IMR-90 (cell line): Measurements from ENCODE around the gene CEP162. TPM values are rescaled to one million over a fixed set of nuclear protein-coding genes. Genes with fewer than 3 reads are reported as not detected.

ENCODE experiments used
- ATAC-seq: fragments of 200-7000 bp; cut with Tn5 transposase; 2 replicates; pipeline ENCODE4 v1.9.1; 2020; ENCODE audit warnings: low read depth, mild to moderate bottlenecking, moderate library complexity
- BruUV-seq: library from RNA; stranded (reverse); fragments of 400-500 nt; replicated peaks from 2 replicates; lab custom pipeline; 2021; lab: Mats Ljungman, UMichigan
- CTCF ChIA-PET: fragments of 300-600 bp; formaldehyde crosslinking; extraction: SDS; loops from one replicate; lab custom pipeline; 2021; ENCODE audit warnings: antibody characterized with exemption; lab: Yijun Ruan, JAX
- POLR2A ChIA-PET: fragments of 300-600 bp; sonication (Branson Sonifier 250); formaldehyde crosslinking; loops from one replicate; lab custom pipeline; 2022; ENCODE audit warnings: antibody characterized with exemption; ENCODE audit not compliant: unreplicated experiment; lab: Charles Lee
- DNase-seq: peaks from one replicate; pipeline ENCODE4 v3.0.0; 2013
- H2AFZ ChIP-seq: replicated peaks from 2 replicates; pipeline ENCODE3; 2013; ENCODE audit warnings: low read length, mild to moderate bottlenecking; ENCODE audit not compliant: poor library complexity
- H2AK5ac ChIP-seq: 2 replicates; pipeline ENCODE4 v1.6.1; 2013; ENCODE audit warnings: low read depth, low read length, inconsistent platforms
- H2AK9ac ChIP-seq: replicated peaks from 2 replicates; pipeline ENCODE3; 2013; ENCODE audit warnings: mild to moderate bottlenecking, low read depth, low read length, moderate library complexity; ENCODE audit not compliant: poor library complexity
- H2BK120ac ChIP-seq: 2 replicates; pipeline ENCODE4 v1.6.1; 2013; ENCODE audit warnings: low read depth, low read length, inconsistent platforms
- H2BK15ac ChIP-seq: 3 replicates; pipeline ENCODE4 v1.6.1; 2013; ENCODE audit warnings: low read depth, low read length, inconsistent platforms
- H2BK20ac ChIP-seq: 2 replicates; pipeline ENCODE4 v1.6.1; 2013; ENCODE audit warnings: low read depth, mild to moderate bottlenecking, inconsistent platforms, low read length, moderate library complexity
- H2BK5ac ChIP-seq: 2 replicates; pipeline ENCODE4 v1.6.1; 2013; ENCODE audit warnings: mild to moderate bottlenecking, low read depth, low read length, inconsistent platforms; ENCODE audit not compliant: poor library complexity, severe bottlenecking
- H3K14ac ChIP-seq: replicated peaks from 2 replicates; pipeline ENCODE4 v1.6.1; 2013; ENCODE audit warnings: low read depth, low read length, inconsistent platforms
- H3K18ac ChIP-seq: 2 replicates; pipeline ENCODE4 v1.6.1; 2013; ENCODE audit warnings: low read depth, low read length, control low read depth
- H3K23ac ChIP-seq: 2 replicates; pipeline ENCODE4 v1.6.1; 2013; ENCODE audit warnings: low read depth, low read length, inconsistent platforms
- H3K27ac ChIP-seq: 2 replicates; pipeline ENCODE4 v1.5.1; 2013; ENCODE audit warnings: mild to moderate bottlenecking, control low read depth, low read length; ENCODE audit not compliant: insufficient read depth
- H3K27me3 ChIP-seq: 2 replicates; pipeline ENCODE4 v1.6.1; 2013; ENCODE audit warnings: low read length; ENCODE audit not compliant: control insufficient read depth, insufficient read depth
- H3K36me3 ChIP-seq: 2 replicates; pipeline ENCODE4 v1.6.1; 2013; ENCODE audit warnings: low read length, mixed read lengths; ENCODE audit not compliant: control insufficient read depth, insufficient read depth
- H3K4ac ChIP-seq: 2 replicates; pipeline ENCODE4 v1.6.1; 2013; ENCODE audit warnings: low read depth, low read length, inconsistent platforms
- H3K4me1 ChIP-seq: 2 replicates; pipeline ENCODE4 v1.6.1; 2013; ENCODE audit warnings: low read length, mixed read lengths; ENCODE audit not compliant: control insufficient read depth, insufficient read depth
- H3K4me2 ChIP-seq: 2 replicates; pipeline ENCODE4 v1.6.1; 2013; ENCODE audit warnings: low read depth, mild to moderate bottlenecking, control low read depth, low read length, moderate library complexity
- H3K4me3 ChIP-seq: 2 replicates; pipeline ENCODE4 v1.5.1; 2013; ENCODE audit warnings: low read depth, mild to moderate bottlenecking, control low read depth, low read length, moderate library complexity; ENCODE audit not compliant: insufficient read depth
- H3K56ac ChIP-seq: 2 replicates; pipeline ENCODE4 v1.6.1; 2013; ENCODE audit warnings: low read length, inconsistent platforms; ENCODE audit not compliant: insufficient read depth; ENCODE audit errors: extremely low read depth
- H3K79me1 ChIP-seq, 2 experiments: 2 replicates each; pipeline ENCODE4 v1.6.1; 2013; ENCODE audit warnings: low read length in 2 of 2, inconsistent platforms in 1 of 2, low read depth in 1 of 2
- H3K9ac ChIP-seq: 2 replicates; pipeline ENCODE4 v1.6.1; 2013; ENCODE audit warnings: low read depth, low read length, control low read depth
- H3K9me1 ChIP-seq: 2 replicates; pipeline ENCODE4 v1.6.1; 2013; ENCODE audit warnings: low read length, inconsistent platforms; ENCODE audit not compliant: insufficient read depth
- H3K9me3 ChIP-seq: 2 replicates; pipeline ENCODE4 v1.6.1; 2013; ENCODE audit warnings: low read length; ENCODE audit not compliant: control insufficient read depth, insufficient read depth
- H4K20me1 ChIP-seq: 2 replicates; pipeline ENCODE4 v1.6.1; 2013; ENCODE audit warnings: low read length, inconsistent platforms; ENCODE audit not compliant: insufficient read depth
- H4K5ac ChIP-seq: 2 replicates; pipeline ENCODE4 v1.6.1; 2013; ENCODE audit warnings: mild to moderate bottlenecking, low read depth, low read length, control low read depth
- H4K8ac ChIP-seq, 2 experiments: 2 replicates each; pipeline ENCODE4 v1.6.1; 2013; ENCODE audit warnings: low read depth in 2 of 2, low read length in 2 of 2, control low read depth in 1 of 2, inconsistent platforms in 1 of 2
- H4K91ac ChIP-seq: 2 replicates; pipeline ENCODE4 v1.6.1; 2013; ENCODE audit warnings: low read depth, low read length, inconsistent platforms; ENCODE audit not compliant: insufficient read depth
- BHLHE40 ChIP-seq: fragments of 150-350 bp; IDR thresholded peaks from 2 replicates; pipeline ENCODE4 v1.6.1; 2016; ENCODE audit warnings: mild to moderate bottlenecking, low read depth, low read length
- CEBPB ChIP-seq: IDR thresholded peaks from 2 replicates; pipeline ENCODE4 v1.6.1; 2012; ENCODE audit warnings: low read depth, low read length, improper control_type of control experiment
- CHD1 ChIP-seq: IDR thresholded peaks from 2 replicates; pipeline ENCODE4 v1.6.1; 2012; ENCODE audit warnings: low read depth, low read length, improper control_type of control experiment
- FOS ChIP-seq: fragments of 150-350 bp; IDR thresholded peaks from 2 replicates; pipeline ENCODE4 v1.6.1; 2016; ENCODE audit warnings: low read depth, low read length
- MAFK ChIP-seq: IDR thresholded peaks from 2 replicates; pipeline ENCODE4 v1.6.1; 2012; ENCODE audit warnings: low read depth, low read length, improper control_type of control experiment
- MAZ ChIP-seq: IDR thresholded peaks from 2 replicates; pipeline ENCODE4 v1.6.1; 2012; ENCODE audit warnings: low read depth, mild to moderate bottlenecking, low read length, improper control_type of control experiment, moderate library complexity, borderline replicate concordance
- MXI1 ChIP-seq: IDR thresholded peaks from 2 replicates; pipeline ENCODE4 v1.6.1; 2012; ENCODE audit warnings: low read depth, mild to moderate bottlenecking, low read length, moderate library complexity, borderline replicate concordance
- NFE2L2 ChIP-seq: fragments of 150-350 bp; IDR thresholded peaks from 2 replicates; pipeline ENCODE4 v1.6.1; 2016; ENCODE audit warnings: low read depth, mild to moderate bottlenecking, low read length
- POLR2A ChIP-seq: IDR thresholded peaks from 2 replicates; pipeline ENCODE4 v1.6.1; 2012; ENCODE audit warnings: mild to moderate bottlenecking, low read depth, low read length
- RAD21 ChIP-seq: IDR thresholded peaks from 2 replicates; pipeline ENCODE4 v1.6.1; 2012; ENCODE audit warnings: low read length, improper control_type of control experiment
- RCOR1 ChIP-seq: IDR thresholded peaks from 2 replicates; pipeline ENCODE4 v1.6.1; 2012; ENCODE audit warnings: mild to moderate bottlenecking, low read length, improper control_type of control experiment; ENCODE audit not compliant: insufficient replicate concordance
- RFX5 ChIP-seq: IDR thresholded peaks from 2 replicates; pipeline ENCODE4 v1.8.0; 2012; ENCODE audit warnings: low read depth, mild to moderate bottlenecking, low read length, moderate library complexity
- SMC3 ChIP-seq: fragments of 150-350 bp; IDR thresholded peaks from 2 replicates; pipeline ENCODE4 v1.6.1; 2016; ENCODE audit warnings: low read depth, mild to moderate bottlenecking, antibody characterized with exemption, low read length, moderate library complexity
- dilution Hi-C: fragments of 300-500 bp; cut with HindIII; formaldehyde crosslinking; loops from one replicate; pipeline ENCODE4 v1.14.3; 2018; ENCODE audit warnings: low sequenced_read_pairs; ENCODE audit not compliant: unreplicated experiment
- in situ Hi-C: fragments of 300-500 bp; cut with MboI; formaldehyde crosslinking; loops from 3 replicates; pipeline ENCODE4 v1.14.3; 2019; ENCODE audit warnings: low sequenced_read_pairs, inconsistent platforms, mixed read lengths
- intact Hi-C: fragments of 100-400 bp; cut with micrococcal nuclease; formaldehyde crosslinking; loops from 2 replicates; pipeline ENCODE4 v1.10.0; 2022
- polyA plus RNA-seq, 3 experiments: library from polyadenylated mRNA; depleted of rRNA; stranded (reverse); fragments of >200 nt; gene quantifications; 2 replicates each; pipeline ENCODE4 v1.2.3, GENCODE V29; 2012; ENCODE audit warnings: low replicate concordance in 1 of 3
- total RNA-seq: library from RNA; depleted of rRNA; stranded (reverse); fragments of >200 nt; gene quantifications from 2 replicates; pipeline ENCODE4 v1.2.3, GENCODE V29; 2012
- TF ChIP-seq, protein P1 (sequence below): conservative IDR thresholded peaks from 2 replicates; pipeline ENCODE4 v1.5.1; 2012; ENCODE audit warnings: mild to moderate bottlenecking, low read depth, low read length, improper control_type of control experiment
- TF ChIP-seq, protein P2 (sequence below): fragments of 150-350 bp; IDR thresholded peaks from 2 replicates; pipeline ENCODE4 v1.6.1; 2017; ENCODE audit warnings: mild to moderate bottlenecking, antibody characterized with exemption, low read length, low read depth

The CEP162 gene
- total and polyA plus RNA-seq, 2 of the 4 experiments (the other 2 are of a cell fraction) = 1.2 to 1.6 TPM

DNA sequence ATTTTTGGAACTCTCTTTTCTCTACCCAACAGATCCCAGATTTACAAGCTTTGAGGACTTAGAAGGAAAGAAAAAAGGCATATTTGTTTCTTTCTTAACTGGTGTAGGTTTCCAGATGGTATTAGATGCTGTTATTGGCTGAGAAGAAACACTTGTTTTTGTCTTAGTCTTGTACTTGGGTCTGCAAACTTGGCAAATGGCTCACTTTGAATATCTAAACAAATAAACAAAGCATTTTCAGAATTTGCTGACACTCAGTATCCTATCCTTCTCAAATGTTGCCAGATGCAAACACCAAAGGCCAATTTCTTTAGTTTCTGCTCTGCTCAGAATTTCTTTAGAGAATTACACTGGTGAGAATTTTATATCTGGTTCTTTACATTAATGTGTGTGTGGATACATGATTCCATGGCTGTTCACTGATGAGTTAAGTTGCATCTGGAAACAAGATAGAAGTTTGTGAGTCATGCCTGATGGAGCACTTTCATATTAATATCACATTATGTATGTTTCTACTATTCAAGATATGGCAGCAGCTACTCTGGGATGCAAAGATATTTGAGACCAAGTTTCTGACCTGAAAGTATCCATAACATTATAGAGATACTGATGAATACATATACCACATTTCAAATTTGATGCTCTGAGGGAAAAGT is 43.7 kb upstream of the CEP162 start:
- H3K79me1 ChIP-seq = no peaks in the 10 kb centered on the region
- H3K4me1 ChIP-seq = no peaks in the 10 kb centered on the region
- no peak for TF ChIP-seq RAD21
- TF ChIP-seq, protein P1, sequence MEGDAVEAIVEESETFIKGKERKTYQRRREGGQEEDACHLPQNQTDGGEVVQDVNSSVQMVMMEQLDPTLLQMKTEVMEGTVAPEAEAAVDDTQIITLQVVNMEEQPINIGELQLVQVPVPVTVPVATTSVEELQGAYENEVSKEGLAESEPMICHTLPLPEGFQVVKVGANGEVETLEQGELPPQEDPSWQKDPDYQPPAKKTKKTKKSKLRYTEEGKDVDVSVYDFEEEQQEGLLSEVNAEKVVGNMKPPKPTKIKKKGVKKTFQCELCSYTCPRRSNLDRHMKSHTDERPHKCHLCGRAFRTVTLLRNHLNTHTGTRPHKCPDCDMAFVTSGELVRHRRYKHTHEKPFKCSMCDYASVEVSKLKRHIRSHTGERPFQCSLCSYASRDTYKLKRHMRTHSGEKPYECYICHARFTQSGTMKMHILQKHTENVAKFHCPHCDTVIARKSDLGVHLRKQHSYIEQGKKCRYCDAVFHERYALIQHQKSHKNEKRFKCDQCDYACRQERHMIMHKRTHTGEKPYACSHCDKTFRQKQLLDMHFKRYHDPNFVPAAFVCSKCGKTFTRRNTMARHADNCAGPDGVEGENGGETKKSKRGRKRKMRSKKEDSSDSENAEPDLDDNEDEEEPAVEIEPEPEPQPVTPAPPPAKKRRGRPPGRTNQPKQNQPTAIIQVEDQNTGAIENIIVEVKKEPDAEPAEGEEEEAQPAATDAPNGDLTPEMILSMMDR = no peak
- TF ChIP-seq CEBPB = no peak
- TF ChIP-seq POLR2A = no peak
- no peak for TF ChIP-seq MAZ
- TF ChIP-seq BHLHE40 = no peak
- no peak for TF ChIP-seq RCOR1
- TF ChIP-seq SMC3 = no peak
- TF ChIP-seq CHD1 = no peak
- TF ChIP-seq MXI1 = no peak
- TF ChIP-seq RFX5 = no peak
- TF ChIP-seq, protein P2, sequence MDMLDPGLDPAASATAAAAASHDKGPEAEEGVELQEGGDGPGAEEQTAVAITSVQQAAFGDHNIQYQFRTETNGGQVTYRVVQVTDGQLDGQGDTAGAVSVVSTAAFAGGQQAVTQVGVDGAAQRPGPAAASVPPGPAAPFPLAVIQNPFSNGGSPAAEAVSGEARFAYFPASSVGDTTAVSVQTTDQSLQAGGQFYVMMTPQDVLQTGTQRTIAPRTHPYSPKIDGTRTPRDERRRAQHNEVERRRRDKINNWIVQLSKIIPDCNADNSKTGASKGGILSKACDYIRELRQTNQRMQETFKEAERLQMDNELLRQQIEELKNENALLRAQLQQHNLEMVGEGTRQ = no peak
- no peak for TF ChIP-seq NFE2L2
- TF ChIP-seq MAFK = no peak
- no peak for TF ChIP-seq FOS
- no peak overlapping the region for H3K9ac ChIP-seq
- ChIA-PET CTCF (no interaction called here), POLR2A (no interaction called here)
- BruUV-seq = no TSS peak
- no peaks in the 10 kb centered on the region for H3K9me1 ChIP-seq
- no peak overlapping the region for H3K18ac ChIP-seq
- H2AK9ac ChIP-seq = no peak overlapping the region
- no peak overlapping the region for H3K56ac ChIP-seq
- H4K8ac ChIP-seq = no peak overlapping the region
- H3K27me3 ChIP-seq = no peaks in the 10 kb centered on the region
- H2AFZ ChIP-seq = no peak overlapping the region
- H3K36me3 ChIP-seq = no peaks in the 10 kb centered on the region
- H3K4ac ChIP-seq = no peak overlapping the region
- ATAC-seq = no peak
- no peak overlapping the region for H3K4me2 ChIP-seq
- no peak overlapping the region for H2BK20ac ChIP-seq
- H2BK5ac ChIP-seq = no peak overlapping the region
- H3K4me3 ChIP-seq = no peak overlapping the region
- intact Hi-C loops (no loop called here), dilution Hi-C loops (no loop called here), in situ Hi-C loops (no loop called here)
- H4K5ac ChIP-seq = no peak overlapping the region
- no peak overlapping the region for H4K91ac ChIP-seq
- H3K9me3 ChIP-seq = no peaks in the 10 kb centered on the region
- no peak overlapping the region for H3K27ac ChIP-seq
- H3K23ac ChIP-seq = no peak overlapping the region
- H2BK120ac ChIP-seq = no peak overlapping the region
- no peak overlapping the region for H2BK15ac ChIP-seq
- H3K14ac ChIP-seq = no peak overlapping the region
- H4K20me1 ChIP-seq = no peaks in the 10 kb centered on the region
- H2AK5ac ChIP-seq = no peak overlapping the region
- no peak for DNase-seq
